Gastroesophageal sphincter (tissue), 4 donors: ENCODE results near the gene KAZN. TPM values are rescaled to one million over a fixed set of nuclear protein-coding genes. Genes with fewer than 3 reads are reported as not detected.

ENCODE experiments used
- ATAC-seq: fragments of 150-250 bp; one replicate; pipeline ENCODE4 v1.9.1; 2016; ENCODE audit warnings: mild to moderate bottlenecking, moderate library complexity
- H3K27ac ChIP-seq, 4 donors: fragments of 200-600 bp; sonication (generic) in 3 of 4; 1 replicate in 3 of 4; 2 replicates in 1 of 4; pipeline ENCODE4 v1.5.1; 2016 to 2019
- H3K27me3 ChIP-seq: fragments of 200-600 bp; sonication (generic); one replicate; pipeline ENCODE4 v1.5.1; 2019
- H3K36me3 ChIP-seq, 2 donors: fragments of 200-600 bp; sonication (generic); one replicate each; pipeline ENCODE4 v1.5.1; 2019; ENCODE audit warnings: control low read depth in 1 of 2
- H3K4me1 ChIP-seq, 3 donors: fragments of 200-600 bp; sonication (generic); 1 replicate in 2 of 3; 2 replicates in 1 of 3; pipeline ENCODE4 v1.5.1; 2016 to 2019; ENCODE audit warnings: control low read depth in 2 of 3
- H3K4me3 ChIP-seq, 2 donors: fragments of 200-600 bp; sonication (generic); one replicate each; pipeline ENCODE4 v1.5.1; 2019; ENCODE audit warnings: mild to moderate bottlenecking in 1 of 2, moderate library complexity in 1 of 2
- H3K9me3 ChIP-seq, 3 donors: fragments of 200-600 bp; sonication (generic); one replicate each; pipeline ENCODE4 v1.5.1; 2017 to 2019; ENCODE audit warnings: control low read depth in 2 of 3
- EP300 ChIP-seq: sonication (generic); formaldehyde crosslinking; IDR thresholded peaks from one replicate; pipeline ENCODE4 v1.6.1; 2017; ENCODE audit warnings: antibody characterized with exemption, mild to moderate bottlenecking
- POLR2A ChIP-seq, 2 donors: fragments of 450-650 bp; IDR thresholded peaks; one replicate each; pipeline ENCODE4 v1.6.1; 2017; ENCODE audit warnings: antibody characterized with exemption in 2 of 2, mild to moderate bottlenecking in 2 of 2, moderate library complexity in 1 of 2
- POLR2AphosphoS5 ChIP-seq: sonication (generic); formaldehyde crosslinking; IDR thresholded peaks from one replicate; pipeline ENCODE4 v1.6.1; 2017; ENCODE audit warnings: antibody characterized with exemption
- WGBS, 2 donors: methylation state at CpG; one replicate each; pipeline ENCODE4 v1.1.5; 2018; ENCODE audit warnings: low coverage in 1 of 2; 5-methylcytosine and 5-hydroxymethylcytosine counted together
- total RNA-seq, 4 donors: library from RNA; depleted of rRNA; stranded (reverse); fragments of >200 nt; gene quantifications; one replicate each; pipeline ENCODE4 v1.1.0, GENCODE V29; 2016
- TF ChIP-seq, protein P1 (sequence below), 4 experiments: fragments of 200-600 bp in 2 of 4; fragments of 450-650 bp in 2 of 4; sonication (generic) in 1 of 4; IDR thresholded peaks; one replicate each; pipeline ENCODE4 v1.5.1; 2017 to 2019; ENCODE audit warnings: antibody characterized with exemption in 4 of 4, mild to moderate bottlenecking in 2 of 4, moderate library complexity in 2 of 4

The KAZN gene
- total RNA-seq, 4 donors from 2014 or later, result 6.5 to 16.6 (median 11.5) TPM

DNA sequence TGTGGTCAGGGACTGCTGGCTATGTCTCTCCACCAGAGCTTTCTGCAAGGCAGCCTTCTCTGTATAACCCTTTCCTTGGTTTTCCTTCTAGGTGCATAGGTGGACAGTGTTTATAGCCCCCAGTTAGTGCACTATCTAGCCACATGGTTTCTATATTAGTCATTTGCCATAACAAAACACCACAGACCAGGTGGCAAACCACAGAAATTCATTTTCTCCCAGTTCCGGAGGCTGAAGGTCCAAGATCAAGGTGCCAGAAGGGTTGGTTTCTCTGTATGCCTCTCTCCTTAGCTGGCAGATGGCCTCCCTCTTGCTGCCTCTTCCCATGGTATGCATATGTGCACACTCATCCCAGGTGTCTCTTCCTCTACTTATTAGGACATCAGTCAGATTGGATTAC lies 106.4 kb downstream of the KAZN start:
- ATAC-seq, result no peak
- Histone ChIP-seq H3K4me1 (no peaks in the 10 kb centered on the region), H3K27ac (no peak overlapping the region), H3K36me3 (no peaks in the 10 kb centered on the region), H3K27me3 (peaks cover 4% of the 10 kb centered on the region), H3K9me3 (no peaks in the 10 kb centered on the region), H3K4me3 (no peak overlapping the region)
- 86 to 89% methylated on average over 1 of the region's 1 CpG for WGBS, 2 donors
- TF ChIP-seq POLR2AphosphoS5 (no peak), POLR2A (IDR thresholded peaks at IDR 0.05) (no peak), EP300 (no peak)
- TF ChIP-seq, protein P1, sequence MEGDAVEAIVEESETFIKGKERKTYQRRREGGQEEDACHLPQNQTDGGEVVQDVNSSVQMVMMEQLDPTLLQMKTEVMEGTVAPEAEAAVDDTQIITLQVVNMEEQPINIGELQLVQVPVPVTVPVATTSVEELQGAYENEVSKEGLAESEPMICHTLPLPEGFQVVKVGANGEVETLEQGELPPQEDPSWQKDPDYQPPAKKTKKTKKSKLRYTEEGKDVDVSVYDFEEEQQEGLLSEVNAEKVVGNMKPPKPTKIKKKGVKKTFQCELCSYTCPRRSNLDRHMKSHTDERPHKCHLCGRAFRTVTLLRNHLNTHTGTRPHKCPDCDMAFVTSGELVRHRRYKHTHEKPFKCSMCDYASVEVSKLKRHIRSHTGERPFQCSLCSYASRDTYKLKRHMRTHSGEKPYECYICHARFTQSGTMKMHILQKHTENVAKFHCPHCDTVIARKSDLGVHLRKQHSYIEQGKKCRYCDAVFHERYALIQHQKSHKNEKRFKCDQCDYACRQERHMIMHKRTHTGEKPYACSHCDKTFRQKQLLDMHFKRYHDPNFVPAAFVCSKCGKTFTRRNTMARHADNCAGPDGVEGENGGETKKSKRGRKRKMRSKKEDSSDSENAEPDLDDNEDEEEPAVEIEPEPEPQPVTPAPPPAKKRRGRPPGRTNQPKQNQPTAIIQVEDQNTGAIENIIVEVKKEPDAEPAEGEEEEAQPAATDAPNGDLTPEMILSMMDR (IDR thresholded peaks at IDR 0.05), result no peak

DNA sequence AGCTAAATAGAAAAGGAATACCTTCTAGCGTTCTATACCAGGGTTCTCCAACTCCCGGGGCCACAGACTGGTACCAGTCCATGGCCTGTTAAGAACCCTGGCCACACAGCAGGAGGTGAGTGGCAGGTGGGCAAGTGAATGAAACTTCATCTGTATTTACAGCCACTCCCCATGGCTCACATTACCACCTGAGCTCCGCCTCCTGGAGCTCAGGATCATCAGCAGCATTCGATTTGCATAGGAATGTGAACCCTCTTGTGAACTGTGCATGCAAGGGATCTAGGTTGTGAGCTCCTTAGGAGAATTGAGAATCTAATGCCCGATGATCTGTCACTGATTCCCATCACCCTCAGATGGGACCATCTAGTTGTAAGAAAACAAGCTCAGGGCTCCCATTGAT lies 107.3 kb downstream of the KAZN start:
- Histone ChIP-seq H3K4me3 (no peak overlapping the region), H3K27ac (no peak overlapping the region), H3K27me3 (no peaks in the 10 kb centered on the region), H3K36me3 (no peaks in the 10 kb centered on the region), H3K4me1 (no peaks in the 10 kb centered on the region), H3K9me3 (no peaks in the 10 kb centered on the region)
- WGBS, 2 donors, result 96 to 97% methylated on average over 3 to 5 of the region's 5 CpGs
- ATAC-seq, result no peak
- TF ChIP-seq, protein P1 (IDR thresholded peaks at IDR 0.05), result no peak
- TF ChIP-seq POLR2A (IDR thresholded peaks at IDR 0.05) (no peak), POLR2AphosphoS5 (no peak), EP300 (no peak)

DNA sequence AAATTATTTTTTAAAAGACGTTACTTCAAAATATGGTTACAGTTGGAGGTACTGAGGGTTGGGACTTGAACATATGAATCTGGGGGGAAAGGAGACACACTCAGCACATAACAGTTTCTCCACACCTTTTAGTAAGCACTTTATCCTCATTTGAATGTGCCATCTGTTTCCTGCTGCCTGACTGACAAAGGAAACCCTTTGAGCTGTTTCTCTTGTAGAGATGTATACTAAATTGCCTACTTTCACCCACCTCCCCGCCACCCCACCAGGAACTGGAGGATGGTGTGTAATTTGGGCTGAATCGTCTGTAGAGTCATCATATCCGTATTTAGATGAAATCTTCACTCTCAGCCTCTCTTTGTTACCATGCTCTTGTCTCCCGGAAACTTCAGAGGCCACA lies 108.1 kb downstream of the KAZN start:
- H3K27me3 ChIP-seq, result no peaks in the 10 kb centered on the region
- H3K27ac ChIP-seq, result no peak overlapping the region
- ATAC-seq, result no peak
- no peaks in the 10 kb centered on the region for H3K9me3 ChIP-seq
- TF ChIP-seq, protein P1 (IDR thresholded peaks at IDR 0.05), result no peak
- TF ChIP-seq POLR2AphosphoS5 (no peak), POLR2A (IDR thresholded peaks at IDR 0.05) (no peak), EP300 (no peak)
- no peaks in the 10 kb centered on the region for H3K4me1 ChIP-seq
- 71 to 72% methylated on average over 4 to 5 of the region's 5 CpGs for WGBS, 2 donors
- H3K4me3 ChIP-seq, result no peak overlapping the region
- no peaks in the 10 kb centered on the region for H3K36me3 ChIP-seq

DNA sequence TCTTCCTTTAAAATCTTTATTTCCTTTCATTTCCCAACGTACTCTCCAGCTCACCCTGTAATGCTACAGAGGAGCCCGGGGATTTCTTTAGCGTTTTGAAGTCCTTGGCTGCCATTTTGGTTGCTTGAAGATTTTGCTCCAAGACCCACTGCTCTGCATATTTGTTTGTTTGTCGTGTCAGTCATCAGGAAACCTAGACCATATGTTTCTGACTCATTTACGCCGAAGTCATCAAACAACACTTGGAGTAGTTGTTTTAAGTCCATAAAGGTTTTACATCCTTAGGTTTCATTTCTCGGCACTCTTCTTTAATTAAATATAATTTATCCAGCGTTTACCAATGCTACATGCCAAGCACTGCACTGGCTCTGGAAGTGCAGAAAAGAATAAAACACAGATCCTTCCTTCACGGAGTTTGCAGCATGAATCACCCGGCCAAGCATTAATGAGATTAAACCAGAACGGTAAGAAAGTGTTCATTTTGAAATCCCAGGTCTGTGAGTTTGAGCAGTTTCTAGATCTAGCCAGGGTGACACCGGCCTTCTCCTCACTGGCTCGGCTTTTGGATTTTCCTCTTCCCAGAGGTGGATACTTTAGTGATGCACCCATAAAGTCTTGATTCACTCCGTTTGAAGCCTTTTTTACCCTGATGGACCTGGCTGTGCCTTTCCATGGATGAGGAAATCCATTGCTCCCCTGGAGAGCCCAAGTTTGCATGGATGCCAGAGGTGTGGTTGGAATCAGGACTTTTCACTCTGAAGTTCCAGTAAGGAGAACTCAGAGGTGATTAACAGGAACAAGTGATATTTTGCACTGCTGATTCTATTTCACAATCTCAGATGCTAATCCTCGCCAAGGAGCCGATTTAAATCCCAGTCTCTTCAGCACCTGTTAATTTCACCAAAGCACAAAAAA lies 109.3 kb downstream of the KAZN start:
- 70 to 79% methylated on average over 16 of the region's 16 CpGs for WGBS, 2 donors
- peak; percentile 55 for ATAC-seq
- H3K27ac ChIP-seq, result no peak overlapping the region
- no peaks in the 10 kb centered on the region for H3K4me1 ChIP-seq
- TF ChIP-seq POLR2A (IDR thresholded peaks at IDR 0.05), result no peak
- TF ChIP-seq, protein P1 (IDR thresholded peaks at IDR 0.05), result no peak
- peak; percentile 18 for TF ChIP-seq POLR2AphosphoS5
- no peaks in the 10 kb centered on the region for H3K27me3 ChIP-seq
- H3K36me3 ChIP-seq, result no peaks in the 10 kb centered on the region
- H3K4me3 ChIP-seq, result no peak overlapping the region
- H3K9me3 ChIP-seq, result no peaks in the 10 kb centered on the region

DNA sequence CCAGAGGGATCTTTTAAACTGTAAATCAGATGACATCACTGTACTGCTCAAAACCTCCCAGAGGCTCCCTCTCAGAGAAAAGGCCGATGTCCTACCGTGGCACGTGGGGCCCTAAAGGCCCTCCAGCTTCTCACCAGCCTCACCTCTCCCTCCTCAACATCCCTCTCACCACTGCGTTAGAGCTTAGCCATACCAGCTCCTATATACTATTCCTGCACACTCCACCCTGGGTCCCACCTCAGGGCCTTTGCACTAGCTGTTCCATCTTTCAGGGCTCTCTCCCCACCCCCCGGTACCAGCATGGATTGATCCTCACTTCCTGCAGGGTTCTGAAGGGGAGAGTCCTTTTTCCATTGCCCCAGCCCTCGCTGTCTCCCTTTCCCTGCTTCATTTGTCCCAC lies 111.8 kb downstream of the KAZN start:
- no peak for TF ChIP-seq EP300
- no peaks in the 10 kb centered on the region for H3K36me3 ChIP-seq
- H3K4me1 ChIP-seq, result no peaks in the 10 kb centered on the region
- H3K4me3 ChIP-seq, result no peak overlapping the region
- ATAC-seq, result no peak
- 94 to 100% methylated on average over 5 to 6 of the region's 6 CpGs for WGBS, 2 donors
- no peak overlapping the region for H3K27ac ChIP-seq
- H3K27me3 ChIP-seq, result no peaks in the 10 kb centered on the region
- H3K9me3 ChIP-seq, result no peaks in the 10 kb centered on the region
